Measurements from ENCODE around the gene ATP4B.

Gene ATP4B

GRCh38 chr13:113656003-113656588 lies 1.9 kb downstream of the ATP4B start:
- no peak for DNase-seq

GRCh38 chr13:113655346-113656002 lies 2.5 kb downstream of the ATP4B start:
- no peak for DNase-seq

GRCh38 chr13:113654591-113655345 lies 3.2 kb downstream of the ATP4B start:
- no peak for DNase-seq

GRCh38 chr13:113654175-113654560 lies 3.8 kb downstream of the ATP4B start:
- DNase-seq = no peak

GRCh38 chr13:113653264-113654174 lies 4.5 kb downstream of the ATP4B start:
- DNase-seq = peak in 1 of 5 experiments; percentile 17

- DNase-seq = no peak
These were observed 5.4 kb downstream of the ATP4B start for GRCh38 chr13:113652404-113653263.

- DNase-seq = peak in 1 of 5 experiments; percentile 6
These were observed 6.2 kb downstream of the ATP4B start for GRCh38 chr13:113651511-113652403.

- no peak for DNase-seq
These were observed 7.3 kb downstream of the ATP4B start for GRCh38 chr13:113650731-113651148.

GRCh38 chr13:113650275-113650674 lies 7.7 kb downstream of the ATP4B start:
- DNase-seq = no peak

- DNase-seq = no peak
These were observed 8.8 kb downstream of the ATP4B start for GRCh38 chr13:113649212-113649611.

- no peak for DNase-seq
These were observed 9.8 kb downstream of the ATP4B start for GRCh38 chr13:113648216-113648610.

- DNase-seq = peak in 1 of 5 experiments; percentile 5
These were observed 10.4 kb downstream of the ATP4B start for GRCh38 chr13:113647351-113648215.

GRCh38 chr13:113646921-113647340 lies 11.1 kb downstream of the ATP4B start:
- no peak for DNase-seq

GRCh38 chr13:113646376-113646775 lies 11.6 kb downstream of the ATP4B start:
- no peak for DNase-seq

GRCh38 chr13:113645329-113645728 lies 12.7 kb downstream of the ATP4B start:
- no peak for DNase-seq

GRCh38 chr13:113644800-113645199 lies 13.2 kb downstream of the ATP4B start:
- DNase-seq = no peak

GRCh38 chr13:113643593-113643992 lies 14.4 kb downstream of the ATP4B start:
- DNase-seq = no peak

GRCh38 chr13:113642563-113642962 lies 15.4 kb downstream of the ATP4B start:
- no peak for DNase-seq

- no peak for DNase-seq
These were observed 16.6 kb downstream of the ATP4B start for GRCh38 chr13:113641426-113641825.
